DND-41 (cell line): ENCODE data around the gene ZBTB42.

Experiments
- ATAC-seq: fragments of 200-7000 bp; cut with Tn5 transposase; 3 replicates; pipeline ENCODE4 v1.9.1; 2021; ENCODE audit warnings: low read depth; ENCODE audit not compliant: insufficient read depth
- DNase-seq: peaks from one replicate; pipeline ENCODE4 v3.0.0-alpha.2; 2020
- H2AFZ ChIP-seq: 2 replicates; pipeline ENCODE4 v1.6.0; 2012; ENCODE audit warnings: low read depth, low read length
- H3K27ac ChIP-seq: 2 replicates; pipeline ENCODE4 v1.5.1; 2012; ENCODE audit warnings: low read length, inconsistent platforms
- H3K27me3 ChIP-seq: fragments of 200-600 bp; sonication (generic); 2 replicates; pipeline ENCODE4 v1.6.0; 2012; ENCODE audit warnings: low read length, mild to moderate bottlenecking, inconsistent platforms; ENCODE audit not compliant: insufficient read depth, poor library complexity
- H3K36me3 ChIP-seq: 2 replicates; pipeline ENCODE4 v1.5.1; 2012; ENCODE audit warnings: low read length, inconsistent platforms; ENCODE audit not compliant: insufficient read depth
- H3K4me1 ChIP-seq: 2 replicates; pipeline ENCODE4 v1.5.1; 2012; ENCODE audit warnings: mild to moderate bottlenecking, low read length; ENCODE audit not compliant: insufficient read depth
- H3K4me2 ChIP-seq: 2 replicates; pipeline ENCODE4 v1.6.0; 2012; ENCODE audit warnings: mild to moderate bottlenecking, moderate library complexity, low read length, inconsistent platforms; ENCODE audit not compliant: insufficient read depth
- H3K4me3 ChIP-seq, 2 experiments: fragments of 200-600 bp in 1 of 2; shearing (Covaris generic) in 1 of 2; 2 replicates each; pipeline ENCODE4 v1.5.1; 2012 to 2016; ENCODE audit warnings: inconsistent platforms in 2 of 2, low read length in 2 of 2, mild to moderate bottlenecking in 2 of 2, low read depth in 1 of 2, moderate library complexity in 1 of 2
- H3K79me2 ChIP-seq: 2 replicates; pipeline ENCODE4 v1.6.0; 2012; ENCODE audit warnings: low read length, inconsistent platforms; ENCODE audit not compliant: insufficient read depth
- H3K9ac ChIP-seq: 2 replicates; pipeline ENCODE4 v1.6.0; 2012; ENCODE audit warnings: low read depth, mild to moderate bottlenecking, inconsistent platforms, low read length, moderate library complexity
- H3K9me3 ChIP-seq: 2 replicates; pipeline ENCODE4 v1.5.1; 2012; ENCODE audit warnings: low read length, moderate library complexity, mild to moderate bottlenecking, inconsistent platforms; ENCODE audit not compliant: insufficient read depth, severe bottlenecking
- H4K20me1 ChIP-seq: 2 replicates; pipeline ENCODE4 v1.6.0; 2012; ENCODE audit warnings: low read length; ENCODE audit not compliant: insufficient read depth
- CTCF ChIP-seq: IDR thresholded peaks from 2 replicates; pipeline ENCODE4 v1.5.1; 2012; ENCODE audit warnings: borderline replicate concordance, low read length, moderate library complexity, mild to moderate bottlenecking; ENCODE audit not compliant: poor library complexity, severe bottlenecking; ENCODE audit errors: extremely low read depth
- EZH2 ChIP-seq: IDR thresholded peaks from 3 replicates; pipeline ENCODE4 v1.6.1; 2012; ENCODE audit warnings: borderline replicate concordance, low read depth, mild to moderate bottlenecking, moderate library complexity, low read length, inconsistent platforms; ENCODE audit not compliant: severe bottlenecking

The ZBTB42 gene

GRCh38 chr14:104757681-104758392 lies 43.1 kb upstream of the ZBTB42 start:
- TF ChIP-seq CTCF (no peak), EZH2 (no peak)
- Histone ChIP-seq H3K4me3 (no peak overlapping the region), H3K36me3 (peaks cover 77% of the 10 kb centered on the region), H3K4me2 (peak overlapping the region; percentile 86; the same call in 1 of the 2 replicates), H3K27ac (peak overlapping the region; percentile 72), H3K79me2 (peaks cover 72% of the 10 kb centered on the region), H3K9ac (peak overlapping the region; percentile 35), H3K9me3 (no peaks in the 10 kb centered on the region), H3K27me3 (no peaks in the 10 kb centered on the region), H3K4me1 (peaks cover 45% of the 10 kb centered on the region), H2AFZ (no peak overlapping the region), H4K20me1 (peaks cover 79% of the 10 kb centered on the region)
- ATAC-seq = no peak
- no peak for DNase-seq

GRCh38 chr14:104758981-104759969 lies 41.6 kb upstream of the ZBTB42 start:
- Histone ChIP-seq H3K27ac (no peak overlapping the region), H3K27me3 (no peaks in the 10 kb centered on the region), H3K79me2 (peaks cover 58% of the 10 kb centered on the region), H3K36me3 (peaks cover 75% of the 10 kb centered on the region), H3K9ac (no peak overlapping the region), H4K20me1 (peaks cover 69% of the 10 kb centered on the region), H3K4me3 (no peak overlapping the region), H3K4me1 (peaks cover 39% of the 10 kb centered on the region), H3K4me2 (no peak overlapping the region), H3K9me3 (no peaks in the 10 kb centered on the region), H2AFZ (no peak overlapping the region)
- TF ChIP-seq CTCF (no peak), EZH2 (no peak)
- ATAC-seq = no peak
- no peak for DNase-seq

- peaks cover 8% of the 10 kb centered on the region for H3K4me1 ChIP-seq
- no peaks in the 10 kb centered on the region for H3K9me3 ChIP-seq
- TF ChIP-seq CTCF (no peak), EZH2 (no peak)
- no peak overlapping the region for H2AFZ ChIP-seq
- no peak overlapping the region for H3K4me3 ChIP-seq
- ATAC-seq (no peak), DNase-seq (no peak)
- no peak overlapping the region for H3K27ac ChIP-seq
- H3K27me3 ChIP-seq = no peaks in the 10 kb centered on the region
- peaks cover 39% of the 10 kb centered on the region for H3K36me3 ChIP-seq
- H3K9ac ChIP-seq = no peak overlapping the region
- H3K79me2 ChIP-seq = no peaks in the 10 kb centered on the region
- H3K4me2 ChIP-seq = no peak overlapping the region
- H4K20me1 ChIP-seq = peaks cover 26% of the 10 kb centered on the region
Observed at GRCh38 chr14:104765517-104765916, 35.4 kb upstream of the ZBTB42 start.
